Naive thymus-derived CD8-positive, alpha-beta T cell (primary cell): ENCODE measurements around the gene PARVG. TPM values are rescaled to one million over a fixed set of nuclear protein-coding genes. Genes with fewer than 3 reads are reported as not detected.

Experiments used
- ATAC-seq, 2 donors: fragments of 150-1000 bp; cut with Tn5 transposase in 1 of 2; sonication (Bioruptor Pico), chemical (Tn5 transposase) in 1 of 2; 1 replicate in 1 of 2; 2 replicates in 1 of 2; pipeline ENCODE4 v1.10.0; 2021; ENCODE audit warnings: mild to moderate bottlenecking in 2 of 2, moderate library complexity in 2 of 2
- POLR2A ChIA-PET: fragments of 350-600 bp; sonication (Branson Sonifier 250); formaldehyde crosslinking; loops from one replicate; lab custom pipeline; 2021; ENCODE audit warnings: antibody characterized with exemption; lab: Charles Lee
- DNase-seq, 10 donors: peaks; one replicate each; pipeline versions ENCODE4 v3.0.0 to v3.0.0-alpha.2; 2020 to 2022
- H3K27ac Mint-ChIP-seq, 10 donors: one replicate each; pipeline ENCODE4 v1.8.0; 2020 to 2022; ENCODE audit warnings: mild to moderate bottlenecking in 10 of 10, mixed read lengths in 10 of 10, moderate library complexity in 4 of 10, inconsistent platforms in 1 of 10
- H3K27me3 Mint-ChIP-seq, 5 donors: one replicate each; pipeline ENCODE4 v1.8.0; 2021 to 2022; ENCODE audit warnings: mixed read lengths in 5 of 5
- H3K36me3 Mint-ChIP-seq, 3 donors: one replicate each; pipeline ENCODE4 v1.8.0; 2020 to 2022; ENCODE audit warnings: mixed read lengths in 3 of 3, mild to moderate bottlenecking in 2 of 3, inconsistent platforms in 1 of 3
- H3K4me1 Mint-ChIP-seq, 4 donors: one replicate each; pipeline ENCODE4 v1.8.0; 2021 to 2022; ENCODE audit warnings: mixed read lengths in 4 of 4
- H3K4me3 Mint-ChIP-seq, 10 donors: one replicate each; pipeline ENCODE4 v1.8.0; 2020 to 2022; ENCODE audit warnings: mild to moderate bottlenecking in 10 of 10, mixed read lengths in 10 of 10, moderate library complexity in 6 of 10, inconsistent platforms in 1 of 10
- H3K9me3 Mint-ChIP-seq, 9 donors: one replicate each; pipeline ENCODE4 v1.8.0; 2020 to 2022; ENCODE audit warnings: mixed read lengths in 9 of 9, mild to moderate bottlenecking in 3 of 9, inconsistent platforms in 1 of 9, moderate library complexity in 1 of 9
- polyA plus RNA-seq, 3 donors: library from polyadenylated mRNA; unstranded; fragments of 300-500 nt; fragmentation: Illumina TruSeq; gene quantifications; one replicate each; pipeline ENCODE4 v1.2.3, GENCODE V29; 2021
- total RNA-seq, 8 experiments: library from RNA in 2 of 8; stranded (reverse) in 2 of 8; gene quantifications; one replicate each; pipeline ENCODE4 v1.2.3 and lab custom pipeline; 2021 to 2026

The PARVG gene
- total and polyA plus RNA-seq, 5 experiments from 2014 or later = 60.6 to 229 (median 77.8) TPM

DNA sequence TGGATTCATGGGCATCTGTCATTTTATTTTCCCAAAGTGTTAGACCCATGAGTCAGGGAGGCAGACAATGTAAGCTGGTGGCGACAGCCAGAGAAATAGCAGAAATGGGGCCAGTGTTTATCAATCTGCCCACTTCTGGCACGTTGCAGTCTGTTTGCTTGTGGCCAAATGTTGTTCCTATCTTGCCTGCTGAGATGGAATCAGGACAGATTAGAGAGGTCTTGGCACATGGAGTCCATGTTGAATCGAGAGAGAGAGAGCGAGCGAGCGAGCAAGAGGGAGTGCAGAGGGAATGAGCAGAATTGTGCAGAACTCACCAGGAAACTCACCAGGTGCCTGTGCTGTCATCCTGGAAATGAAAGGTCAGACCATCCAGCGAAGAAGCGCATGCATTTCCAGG, 21.9 kb upstream of the PARVG start:
- ATAC-seq = no peak
- H3K27me3 Mint-ChIP-seq = no peaks in the 10 kb centered on the region
- no peaks in the 10 kb centered on the region for H3K9me3 Mint-ChIP-seq
- POLR2A ChIA-PET = no interaction called here
- H3K4me1 Mint-ChIP-seq = peaks cover 0 to 2% (median under 1%) of the 10 kb centered on the region in 4 donors
- H3K36me3 Mint-ChIP-seq = peaks cover 0 to 3% (median 0%) of the 10 kb centered on the region in 3 donors
- H3K27ac Mint-ChIP-seq = no peak overlapping the region
- peak in 1 of 10 donors; percentile 14 for DNase-seq
- no peak overlapping the region for H3K4me3 Mint-ChIP-seq

DNA sequence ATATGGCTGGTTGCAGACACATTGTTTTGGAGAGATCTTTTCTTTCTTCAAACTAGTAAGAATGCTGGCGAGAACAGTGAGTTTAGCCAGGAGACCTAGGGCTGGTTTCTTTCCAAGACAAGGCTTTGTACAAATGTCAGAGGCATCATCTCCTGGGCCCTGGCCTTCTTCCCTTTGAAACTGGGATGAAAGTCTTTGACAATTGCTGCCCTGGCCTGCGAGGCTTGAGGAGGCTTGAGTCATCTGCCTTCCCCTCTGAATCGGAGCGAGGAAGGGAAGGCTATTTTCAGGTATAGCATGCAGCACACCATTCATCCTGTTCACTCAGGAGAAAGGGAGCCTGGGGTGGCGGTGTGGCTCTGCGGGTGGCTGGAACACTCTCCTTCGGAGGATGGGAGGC, 21.5 kb upstream of the PARVG start:
- Mint-ChIP-seq H3K9me3 (no peaks in the 10 kb centered on the region), H3K4me1 (peaks cover 0 to 2% (median under 1%) of the 10 kb centered on the region in 4 donors), H3K27me3 (no peaks in the 10 kb centered on the region), H3K4me3 (no peak overlapping the region), H3K27ac (no peak overlapping the region), H3K36me3 (peaks cover 0 to 3% (median 0%) of the 10 kb centered on the region in 3 donors)
- POLR2A ChIA-PET = no interaction called here
- DNase-seq (no peak), ATAC-seq (no peak)

GRCh38 chr22:44159811-44160210, 20.9 kb upstream of the PARVG start:
- Mint-ChIP-seq H3K27ac (no peak overlapping the region), H3K4me3 (no peak overlapping the region), H3K4me1 (peaks cover 0 to 2% (median under 1%) of the 10 kb centered on the region in 4 donors), H3K9me3 (no peaks in the 10 kb centered on the region), H3K27me3 (no peaks in the 10 kb centered on the region), H3K36me3 (peaks cover 0 to 3% (median 0%) of the 10 kb centered on the region in 3 donors)
- POLR2A ChIA-PET = no interaction called here
- DNase-seq (no peak), ATAC-seq (no peak)

DNA sequence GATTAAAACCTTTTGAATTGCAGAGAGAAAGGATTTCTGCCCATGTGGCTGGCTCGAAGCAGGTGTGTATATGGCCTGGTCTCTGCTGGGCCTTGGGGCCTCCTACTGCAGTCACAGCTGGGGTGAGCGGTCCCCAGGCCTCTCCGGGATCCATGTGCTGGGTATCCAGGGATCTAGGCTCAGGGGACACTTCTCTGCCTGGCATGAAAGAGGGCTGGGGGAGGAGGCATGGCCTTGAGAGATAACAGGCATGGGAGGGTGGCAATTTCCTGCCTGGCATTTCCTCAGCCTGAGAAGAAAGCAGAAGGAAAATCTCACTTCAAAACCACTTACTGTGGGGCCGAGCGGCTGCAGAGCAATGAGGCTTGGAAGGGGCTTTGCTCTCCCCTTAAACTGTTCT, 20.3 kb upstream of the PARVG start:
- H3K27ac Mint-ChIP-seq = no peak overlapping the region
- ATAC-seq (no peak), DNase-seq (peak in 1 of 10 donors; percentile 41)
- H3K27me3 Mint-ChIP-seq = no peaks in the 10 kb centered on the region
- H3K4me1 Mint-ChIP-seq = peaks cover 0 to 2% (median under 1%) of the 10 kb centered on the region in 4 donors
- H3K36me3 Mint-ChIP-seq = peaks cover 0 to 3% (median 0%) of the 10 kb centered on the region in 3 donors
- POLR2A ChIA-PET = no interaction called here
- no peaks in the 10 kb centered on the region for H3K9me3 Mint-ChIP-seq
- no peak overlapping the region for H3K4me3 Mint-ChIP-seq

DNA sequence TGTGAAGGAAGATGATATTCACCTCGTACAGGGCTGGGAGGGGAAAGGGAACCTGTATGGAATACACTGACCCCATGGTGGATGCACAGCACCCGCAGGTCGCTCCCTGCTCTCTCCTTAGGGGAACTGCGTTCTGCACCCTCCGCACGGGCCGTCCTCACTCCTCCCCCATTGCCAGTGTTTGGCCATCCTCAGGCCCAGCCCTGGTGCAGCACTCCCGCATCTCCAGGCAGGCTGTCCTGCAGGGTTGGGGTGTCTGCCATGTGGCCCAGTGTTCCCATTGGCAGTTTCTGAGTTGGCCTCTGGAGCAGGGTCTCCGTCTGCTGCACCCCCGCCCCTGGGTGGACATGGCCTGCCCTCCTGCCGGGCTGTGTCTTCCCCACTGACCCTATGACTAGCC, 19.1 kb upstream of the PARVG start:
- no peaks in the 10 kb centered on the region for H3K27me3 Mint-ChIP-seq
- H3K9me3 Mint-ChIP-seq = no peaks in the 10 kb centered on the region
- H3K4me1 Mint-ChIP-seq = peaks cover 0 to 2% (median under 1%) of the 10 kb centered on the region in 4 donors
- H3K36me3 Mint-ChIP-seq = peaks cover 0 to 3% (median 0%) of the 10 kb centered on the region in 3 donors
- POLR2A ChIA-PET = no interaction called here
- DNase-seq = peak in 1 of 10 donors; percentile 62
- no peak for ATAC-seq
- H3K27ac Mint-ChIP-seq = no peak overlapping the region
- no peak overlapping the region for H3K4me3 Mint-ChIP-seq

DNA sequence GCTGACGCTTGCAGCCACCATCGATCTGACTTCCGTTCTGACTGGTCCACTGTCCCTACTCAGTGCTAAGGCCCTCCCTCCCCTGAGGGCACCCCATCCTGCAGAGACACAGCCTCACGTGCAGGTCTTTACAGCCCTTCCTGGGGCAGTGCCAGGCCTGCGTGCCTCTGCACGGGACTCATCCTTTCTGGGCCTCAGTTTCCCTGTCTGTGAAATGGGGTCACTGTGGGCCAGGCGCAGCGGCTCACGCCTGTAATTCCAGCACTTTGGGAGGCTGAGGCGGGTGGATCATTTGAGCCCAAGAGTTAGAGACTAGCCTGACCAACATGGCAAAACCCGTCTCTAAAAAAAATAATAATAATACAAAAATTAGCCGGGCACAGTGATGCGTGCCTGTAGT, 17.8 kb upstream of the PARVG start:
- Mint-ChIP-seq H3K36me3 (peaks cover 0 to 3% (median 0%) of the 10 kb centered on the region in 3 donors), H3K9me3 (no peaks in the 10 kb centered on the region), H3K4me1 (peaks cover 0 to 2% (median under 1%) of the 10 kb centered on the region in 4 donors), H3K4me3 (no peak overlapping the region), H3K27me3 (no peaks in the 10 kb centered on the region), H3K27ac (no peak overlapping the region)
- POLR2A ChIA-PET = no interaction called here
- DNase-seq (peak in 1 of 10 donors; percentile 42), ATAC-seq (no peak)

DNA sequence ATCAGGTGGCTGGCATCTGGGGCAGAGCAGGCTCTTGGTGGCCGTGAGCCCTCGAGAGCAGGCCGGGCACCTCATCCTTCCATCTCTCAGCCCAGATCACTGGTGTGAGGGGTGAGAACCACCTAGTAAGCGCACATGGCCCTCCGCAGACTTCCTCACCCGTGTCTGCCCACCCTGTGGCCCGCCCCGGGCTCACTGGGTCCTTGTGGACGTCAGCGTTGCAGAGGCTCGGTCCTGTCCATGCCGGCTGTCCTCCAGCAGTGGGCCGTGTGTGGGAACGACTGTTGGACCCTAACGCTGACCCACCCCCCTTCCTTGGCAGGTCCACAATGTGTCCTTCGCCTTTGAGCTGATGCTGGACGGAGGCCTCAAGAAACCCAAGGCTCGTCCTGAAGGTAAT, 17.2 kb upstream of the PARVG start:
- Mint-ChIP-seq H3K9me3 (no peaks in the 10 kb centered on the region), H3K36me3 (peaks cover 0 to under 1% (median 0%) of the 10 kb centered on the region in 3 donors), H3K27ac (no peak overlapping the region), H3K4me3 (no peak overlapping the region), H3K4me1 (peaks cover 0 to 2% (median under 1%) of the 10 kb centered on the region in 4 donors), H3K27me3 (no peaks in the 10 kb centered on the region)
- ATAC-seq (no peak), DNase-seq (peak in 1 of 10 donors; percentile 51)
- POLR2A ChIA-PET = no interaction called here

DNA sequence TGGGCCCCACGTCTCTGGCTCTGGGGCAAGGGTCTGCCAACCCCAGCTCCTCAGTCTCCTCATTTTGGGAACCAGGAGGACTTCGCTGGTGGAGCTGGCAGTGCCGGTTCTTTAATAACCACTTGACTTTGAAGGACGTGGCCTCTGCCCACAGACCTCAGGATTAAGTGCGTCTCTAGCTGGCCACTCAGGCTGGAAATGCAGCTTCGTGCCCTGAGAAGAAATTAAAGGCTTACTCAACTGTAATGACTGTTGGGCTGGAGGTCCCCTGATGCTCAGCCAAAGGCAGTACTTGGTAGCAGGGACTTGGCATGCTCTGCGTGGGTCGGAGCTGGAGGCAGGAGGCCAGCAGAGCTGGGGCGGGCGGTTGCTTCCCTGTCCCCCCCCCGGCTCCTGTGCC, 16.7 kb upstream of the PARVG start:
- peak in 1 of 10 donors; percentile 40 for DNase-seq
- POLR2A ChIA-PET = no interaction called here
- ATAC-seq = no peak
- no peak overlapping the region for H3K27ac Mint-ChIP-seq
- no peaks in the 10 kb centered on the region for H3K27me3 Mint-ChIP-seq
- peaks cover 0 to 2% (median under 1%) of the 10 kb centered on the region in 4 donors for H3K4me1 Mint-ChIP-seq
- no peaks in the 10 kb centered on the region for H3K9me3 Mint-ChIP-seq
- no peak overlapping the region for H3K4me3 Mint-ChIP-seq
- H3K36me3 Mint-ChIP-seq = no peaks in the 10 kb centered on the region

GRCh38 chr22:44165286-44165874, 15.3 kb upstream of the PARVG start:
- DNase-seq (peak in 1 of 10 donors; percentile 44), ATAC-seq (no peak)
- POLR2A ChIA-PET = no interaction called here
- no peak overlapping the region for H3K4me3 Mint-ChIP-seq
- peak overlapping the region in 1 of 10 donors; percentile 71 for H3K27ac Mint-ChIP-seq
- no peaks in the 10 kb centered on the region for H3K36me3 Mint-ChIP-seq
- no peaks in the 10 kb centered on the region for H3K27me3 Mint-ChIP-seq
- H3K4me1 Mint-ChIP-seq = peaks cover 0 to 2% (median under 1%) of the 10 kb centered on the region in 4 donors
- no peaks in the 10 kb centered on the region for H3K9me3 Mint-ChIP-seq

- H3K4me3 Mint-ChIP-seq = no peak overlapping the region
- H3K4me1 Mint-ChIP-seq = no peaks in the 10 kb centered on the region
- DNase-seq (peak in 1 of 10 donors; percentile 52), ATAC-seq (no peak)
- H3K36me3 Mint-ChIP-seq = no peaks in the 10 kb centered on the region
- no peaks in the 10 kb centered on the region for H3K27me3 Mint-ChIP-seq
- H3K9me3 Mint-ChIP-seq = no peaks in the 10 kb centered on the region
- POLR2A ChIA-PET = no interaction called here
- H3K27ac Mint-ChIP-seq = no peak overlapping the region
Observed at GRCh38 chr22:44166498-44167276, 14.0 kb upstream of the PARVG start.

DNA sequence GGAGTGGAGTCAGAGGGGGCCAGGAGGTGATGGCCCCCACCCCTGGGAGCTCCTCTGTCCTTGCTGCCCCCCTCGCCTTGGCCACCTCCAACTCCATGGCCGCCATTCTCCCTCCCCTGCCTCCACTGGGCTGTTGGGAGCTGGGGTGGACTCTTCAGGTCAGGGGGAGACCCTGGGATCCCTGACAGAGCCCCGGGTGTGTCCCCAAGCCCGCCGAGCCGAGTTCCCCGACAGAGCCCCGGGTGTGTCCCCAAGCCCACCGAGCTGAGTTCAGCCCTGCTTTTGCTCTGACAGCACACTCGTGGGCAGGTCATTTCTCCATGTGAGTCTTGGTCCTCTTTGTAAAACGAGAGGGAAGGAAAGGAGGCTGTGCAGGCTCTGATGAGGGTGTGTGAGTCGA, 13.2 kb upstream of the PARVG start:
- Mint-ChIP-seq H3K9me3 (no peaks in the 10 kb centered on the region), H3K27ac (no peak overlapping the region), H3K4me3 (no peak overlapping the region), H3K27me3 (no peaks in the 10 kb centered on the region), H3K36me3 (no peaks in the 10 kb centered on the region), H3K4me1 (peaks cover 0 to 7% (median 4%) of the 10 kb centered on the region in 4 donors)
- ATAC-seq (no peak), DNase-seq (peak in 1 of 10 donors; percentile 57)
- POLR2A ChIA-PET = no interaction called here

DNA sequence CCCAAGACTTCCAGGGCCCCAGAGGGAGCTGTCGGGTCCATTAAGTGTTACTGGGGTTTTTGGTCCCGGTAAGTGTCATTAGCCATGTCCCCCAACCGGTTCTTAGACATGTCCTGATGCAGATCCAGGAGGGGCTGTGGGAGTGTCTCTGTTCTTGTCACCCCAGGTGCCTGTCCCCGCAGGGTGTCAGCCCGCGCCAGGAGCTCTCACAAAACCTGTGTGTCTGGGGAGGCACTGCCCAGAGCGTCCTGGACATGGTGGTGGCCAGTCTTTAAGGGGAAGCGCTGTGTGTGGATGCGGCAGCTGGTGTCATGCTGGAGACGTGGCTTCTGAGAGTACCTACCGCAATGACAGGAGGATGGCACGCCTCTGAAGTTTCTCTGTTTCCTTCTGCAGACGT, 12.5 kb upstream of the PARVG start:
- POLR2A ChIA-PET = no interaction called here
- peak in 1 of 10 donors; percentile 43 for DNase-seq
- no peak for ATAC-seq
- Mint-ChIP-seq H3K27me3 (no peaks in the 10 kb centered on the region), H3K27ac (no peak overlapping the region), H3K9me3 (no peaks in the 10 kb centered on the region), H3K4me1 (peaks cover 1 to 14% (median 10%) of the 10 kb centered on the region in 4 donors), H3K36me3 (no peaks in the 10 kb centered on the region), H3K4me3 (no peak overlapping the region)

DNA sequence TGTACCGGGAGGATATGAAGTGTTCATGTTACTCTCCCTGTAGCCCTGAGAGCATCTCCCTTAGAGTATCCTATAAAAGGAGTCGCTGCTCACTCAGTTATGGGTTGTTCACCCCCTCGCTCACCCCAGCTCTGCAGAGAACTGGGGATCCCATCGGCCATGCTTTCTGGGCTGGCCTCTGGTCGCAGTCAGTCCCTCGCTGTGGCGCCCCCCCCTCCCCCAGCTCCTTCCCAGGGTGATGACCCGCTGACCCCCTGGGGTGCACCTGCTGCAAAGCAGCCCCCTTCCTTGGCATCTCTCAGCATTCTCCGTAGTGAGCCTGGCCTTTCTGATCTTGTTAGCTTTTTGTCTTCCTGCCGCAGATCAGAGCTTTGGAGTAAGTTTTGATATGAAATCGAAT, 10.3 kb upstream of the PARVG start:
- H3K36me3 Mint-ChIP-seq = no peaks in the 10 kb centered on the region
- no peak overlapping the region for H3K4me3 Mint-ChIP-seq
- peaks cover 1 to 20% (median 11%) of the 10 kb centered on the region in 4 donors for H3K4me1 Mint-ChIP-seq
- ATAC-seq (no peak), DNase-seq (peak in 1 of 10 donors; percentile 27)
- POLR2A ChIA-PET = no interaction called here
- H3K27ac Mint-ChIP-seq = no peak overlapping the region
- no peaks in the 10 kb centered on the region for H3K9me3 Mint-ChIP-seq
- no peaks in the 10 kb centered on the region for H3K27me3 Mint-ChIP-seq
